Stimulated activated CD8-positive, alpha-beta memory T cell treated with anti-CD3 and anti-CD28 coated beads, Interleukin-7, amount 100 ng/mL, for 24 hours (primary cell): ENCODE measurements around the gene CNTNAP2.

ENCODE experiments used
- DNase-seq: peaks from one replicate; pipeline ENCODE4 v3.0.0-alpha.2; 2020; ENCODE audit warnings: low read depth

The CNTNAP2 gene

GRCh38 chr7:147859486-147859885 lies 1742.9 kb downstream of the CNTNAP2 start:
- no peak for DNase-seq

- DNase-seq = no peak
Measured at GRCh38 chr7:147861058-147861716, 1744.6 kb downstream of the CNTNAP2 start.

- DNase-seq = no peak
Measured at GRCh38 chr7:147861945-147862344, 1745.3 kb downstream of the CNTNAP2 start.

GRCh38 chr7:147869456-147869855 lies 1752.9 kb downstream of the CNTNAP2 start:
- DNase-seq = no peak

GRCh38 chr7:147878912-147879661 lies 1762.5 kb downstream of the CNTNAP2 start:
- DNase-seq = no peak

GRCh38 chr7:147885869-147886268 lies 1769.3 kb downstream of the CNTNAP2 start:
- no peak for DNase-seq

GRCh38 chr7:147894271-147894670 lies 1777.7 kb downstream of the CNTNAP2 start:
- DNase-seq = no peak

GRCh38 chr7:147896121-147896520 lies 1779.5 kb downstream of the CNTNAP2 start:
- no peak for DNase-seq

- no peak for DNase-seq
Measured at GRCh38 chr7:147903536-147904218, 1787.1 kb downstream of the CNTNAP2 start.

GRCh38 chr7:147904219-147904576 lies 1787.6 kb downstream of the CNTNAP2 start:
- DNase-seq = no peak

- DNase-seq = no peak
Measured at GRCh38 chr7:147909431-147910148, 1793.0 kb downstream of the CNTNAP2 start.

GRCh38 chr7:147911201-147911601 lies 1794.6 kb downstream of the CNTNAP2 start:
- no peak for DNase-seq

- DNase-seq = no peak
Measured at GRCh38 chr7:147912291-147912690, 1795.7 kb downstream of the CNTNAP2 start.

GRCh38 chr7:147912946-147913638 lies 1796.5 kb downstream of the CNTNAP2 start:
- DNase-seq = no peak

- no peak for DNase-seq
Measured at GRCh38 chr7:147915781-147916180, 1799.2 kb downstream of the CNTNAP2 start.

GRCh38 chr7:147916573-147916972 lies 1800.0 kb downstream of the CNTNAP2 start:
- no peak for DNase-seq

GRCh38 chr7:147923841-147924240 lies 1807.2 kb downstream of the CNTNAP2 start:
- no peak for DNase-seq

GRCh38 chr7:147937428-147937827 lies 1820.8 kb downstream of the CNTNAP2 start:
- no peak for DNase-seq

- DNase-seq = no peak
Measured at GRCh38 chr7:147941381-147941780, 1824.8 kb downstream of the CNTNAP2 start.

GRCh38 chr7:147944321-147944720 lies 1827.7 kb downstream of the CNTNAP2 start:
- no peak for DNase-seq

GRCh38 chr7:147952918-147953317 lies 1836.3 kb downstream of the CNTNAP2 start:
- DNase-seq = no peak
